Immature natural killer cell (primary cell): ENCODE results near the gene STYX. TPM values are rescaled to one million over a fixed set of nuclear protein-coding genes. Genes with fewer than 3 reads are reported as not detected.
"Not testable (repeated sequence)": the region's sequence is repeated elsewhere in the genome, so short reads cannot be mapped to it uniquely, and the experiment has no call there.

Experiments
- DNase-seq, 3 donors: peaks; one replicate each; pipeline ENCODE4 v3.0.0; 2022; ENCODE audit warnings: mixed read lengths in 1 of 3
- H3K27ac Mint-ChIP-seq, 6 donors: one replicate each; pipeline ENCODE4 v1.8.0; 2020; ENCODE audit warnings: mixed read lengths in 6 of 6, mild to moderate bottlenecking in 5 of 6, inconsistent platforms in 4 of 6, moderate library complexity in 3 of 6
- H3K27me3 Mint-ChIP-seq, 3 donors: one replicate each; pipeline ENCODE4 v1.8.0; 2020 to 2021; ENCODE audit warnings: low read depth in 3 of 3, mild to moderate bottlenecking in 3 of 3, mixed read lengths in 3 of 3, moderate library complexity in 3 of 3, inconsistent platforms in 1 of 3
- H3K36me3 Mint-ChIP-seq, 3 donors: one replicate each; pipeline ENCODE4 v1.8.0; 2020; ENCODE audit warnings: mixed read lengths in 3 of 3, inconsistent platforms in 2 of 3, mild to moderate bottlenecking in 2 of 3
- H3K4me1 Mint-ChIP-seq, 2 donors: one replicate each; pipeline ENCODE4 v1.8.0; 2020; ENCODE audit warnings: inconsistent platforms in 2 of 2, mild to moderate bottlenecking in 2 of 2, mixed read lengths in 2 of 2, moderate library complexity in 1 of 2
- H3K4me3 Mint-ChIP-seq, 5 donors: one replicate each; pipeline ENCODE4 v1.8.0; 2020; ENCODE audit warnings: mild to moderate bottlenecking in 5 of 5, mixed read lengths in 5 of 5, inconsistent platforms in 3 of 5, moderate library complexity in 3 of 5
- H3K9me3 Mint-ChIP-seq, 6 donors: one replicate each; pipeline ENCODE4 v1.8.0; 2020; ENCODE audit warnings: mild to moderate bottlenecking in 6 of 6, mixed read lengths in 6 of 6, inconsistent platforms in 4 of 6, moderate library complexity in 3 of 6
- polyA plus RNA-seq, 3 donors: library from polyadenylated mRNA; unstranded; fragments of 300-500 nt; fragmentation: Illumina TruSeq; gene quantifications; one replicate each; pipeline ENCODE4 v1.2.3, GENCODE V29; 2021

The STYX gene
- polyA plus RNA-seq, 3 donors from 2014 or later = 10.6 to 14.8 (median 12.4) TPM

DNA sequence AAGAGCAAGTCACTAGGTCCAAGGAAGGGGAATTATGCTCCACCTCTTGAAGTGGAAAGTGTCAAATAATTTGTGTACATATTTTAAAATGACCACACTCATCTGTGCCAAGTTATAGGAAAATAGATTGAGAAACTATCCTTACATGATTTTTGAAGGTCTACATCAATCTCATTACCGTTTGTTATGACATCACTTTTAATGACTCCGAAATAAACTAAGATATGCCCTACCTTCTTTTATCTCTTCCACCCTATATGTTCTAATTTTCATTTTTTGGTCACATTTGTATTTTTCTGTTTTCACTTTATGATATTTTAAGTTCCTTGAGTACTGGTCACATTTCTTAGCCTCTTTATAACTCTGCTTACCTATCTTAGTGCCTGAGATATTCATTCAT is 26.3 kb upstream of the STYX start:
- no peak overlapping the region for H3K27ac Mint-ChIP-seq

DNA sequence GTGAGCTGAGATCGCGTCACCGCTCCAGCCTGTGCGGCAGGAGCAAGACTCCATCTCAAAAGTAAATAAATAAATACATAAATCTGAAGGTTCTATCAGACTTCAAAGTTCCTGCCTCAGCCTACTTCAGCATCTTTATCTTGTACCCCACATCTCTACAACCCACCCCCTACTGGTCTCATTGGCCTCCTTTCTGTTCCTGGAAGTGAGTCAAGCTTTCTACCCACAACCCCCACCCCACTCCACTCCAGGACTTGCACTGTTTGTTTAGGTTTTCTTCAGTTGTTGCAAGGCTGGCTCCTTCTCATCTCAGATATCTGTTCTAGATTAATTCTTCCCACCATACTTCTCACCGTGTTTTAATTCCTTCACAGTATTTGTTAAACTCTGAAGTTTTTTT is 23.7 kb upstream of the STYX start:
- Mint-ChIP-seq H3K9me3 (no peaks in the 10 kb centered on the region), H3K4me3 (peak overlapping the region; percentile 96 to 99 (median 99)), H3K36me3 (peaks cover 0 to 21% (median 2%) of the 10 kb centered on the region in 3 donors), H3K4me1 (peaks cover 31 to 44% of the 10 kb centered on the region in 2 donors), H3K27me3 (peaks cover 0 to 5% (median 3%) of the 10 kb centered on the region in 3 donors), H3K27ac (peak overlapping the region; percentile 91 to 99 (median 98))
- peak in 2 of 3 donors; percentile 30 to 34 for DNase-seq

More for the DNA sequence above, 26.3 kb upstream of the STYX start:
- H3K27me3 Mint-ChIP-seq = peaks cover 3 to 5% (median 3%) of the 10 kb centered on the region in 3 donors
- peaks cover 27% of the 10 kb centered on the region in 2 donors for H3K4me1 Mint-ChIP-seq
- H3K9me3 Mint-ChIP-seq = no peaks in the 10 kb centered on the region
- H3K4me3 Mint-ChIP-seq = no peak overlapping the region
- H3K36me3 Mint-ChIP-seq = peaks cover 0 to 7% (median 0%) of the 10 kb centered on the region in 3 donors
- DNase-seq = no peak

DNA sequence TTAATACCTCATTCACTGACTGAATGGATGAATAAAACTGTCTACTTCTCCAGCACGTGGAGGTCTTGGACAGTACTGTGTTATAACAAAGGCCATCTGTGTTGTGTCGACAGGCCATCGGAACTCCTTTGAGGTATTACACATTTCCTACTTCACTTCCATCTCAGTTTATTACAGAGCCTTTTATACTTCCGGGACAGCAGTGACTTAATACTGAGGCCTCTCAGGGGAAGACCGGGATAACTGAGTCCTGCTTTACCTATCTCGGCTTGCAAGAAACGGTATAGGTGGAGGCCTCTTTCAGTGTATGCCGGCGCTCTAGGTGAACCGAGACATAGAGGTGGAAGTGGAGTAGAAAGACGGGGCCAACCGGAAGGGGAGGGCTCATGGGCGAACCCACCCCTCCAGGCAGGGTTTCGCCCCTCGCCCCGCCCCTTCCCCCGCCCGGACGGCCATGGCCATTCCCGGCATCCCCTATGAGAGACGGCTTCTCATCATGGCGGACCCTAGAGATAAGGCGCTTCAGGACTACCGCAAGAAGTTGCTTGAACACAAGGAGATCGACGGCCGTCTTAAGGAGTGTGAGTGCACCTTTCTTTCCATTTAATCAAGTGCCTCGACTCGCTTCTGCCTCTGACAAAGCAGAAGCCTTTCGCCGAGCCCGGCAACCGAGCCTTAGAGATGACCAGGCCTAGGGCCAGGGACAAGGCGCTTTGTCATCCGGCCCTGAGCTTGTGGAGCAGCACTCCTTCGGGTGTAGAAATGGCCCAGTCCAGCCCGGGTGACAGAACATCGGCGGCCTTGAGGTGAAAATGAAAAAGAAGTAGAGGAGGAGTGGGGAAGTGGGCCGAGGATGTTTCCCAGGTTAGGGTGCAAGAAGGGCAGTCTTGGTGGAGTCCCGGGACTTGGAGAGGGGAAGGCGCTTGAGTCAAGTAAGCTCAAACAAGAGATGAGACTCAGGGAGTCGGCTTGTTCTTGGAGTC is 23.0 kb upstream of the STYX start, which contains the start of gene PSMC6:
Gene PSMC6, plus strand, starts transcription at position 477 of the 983 bp plus-strand sequence. Its CDS starts 20 bp downstream, at position 497.
- Mint-ChIP-seq H3K4me1 (peaks cover 31 to 49% of the 10 kb centered on the region in 2 donors), H3K9me3 (no peaks in the 10 kb centered on the region), H3K4me3 (peak within 1 kb of the TSS; percentile 96 to 99 (median 99)), H3K27me3 (peaks cover 0 to 5% (median 3%) of the 10 kb centered on the region in 3 donors), H3K36me3 (peaks cover 0 to 22% (median 5%) of the 10 kb centered on the region in 3 donors), H3K27ac (peak within 1 kb of the TSS; percentile 91 to 99 (median 98))
- DNase-seq = peak; percentile 86 to 90 (median 88)

DNA sequence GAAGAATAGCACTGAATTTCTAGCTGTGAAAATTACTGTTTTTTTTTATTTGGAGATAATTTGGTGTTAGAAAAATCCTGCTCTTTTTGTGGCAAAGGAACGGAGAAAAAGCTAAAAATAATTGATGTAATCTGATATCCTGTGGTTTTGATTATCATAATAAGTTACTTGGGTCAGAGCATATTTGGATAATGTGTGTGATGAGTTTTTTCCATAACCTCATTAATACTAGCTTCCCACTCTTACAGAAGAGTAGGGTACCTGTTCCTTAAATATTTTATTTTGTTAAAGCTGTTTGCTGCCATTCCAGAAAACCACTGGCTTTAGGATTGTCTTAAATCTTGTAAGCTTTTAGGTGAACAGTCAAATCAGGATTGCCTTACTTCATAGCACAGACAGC is 18.3 kb upstream of the STYX start:
- Mint-ChIP-seq H3K9me3 (no peaks in the 10 kb centered on the region), H3K36me3 (peaks cover 12 to 54% (median 20%) of the 10 kb centered on the region in 3 donors), H3K27me3 (peaks cover 0 to 2% (median 0%) of the 10 kb centered on the region in 3 donors), H3K27ac (no peak overlapping the region), H3K4me3 (no peak overlapping the region), H3K4me1 (peaks cover 23 to 41% of the 10 kb centered on the region in 2 donors)
- no peak for DNase-seq

DNA sequence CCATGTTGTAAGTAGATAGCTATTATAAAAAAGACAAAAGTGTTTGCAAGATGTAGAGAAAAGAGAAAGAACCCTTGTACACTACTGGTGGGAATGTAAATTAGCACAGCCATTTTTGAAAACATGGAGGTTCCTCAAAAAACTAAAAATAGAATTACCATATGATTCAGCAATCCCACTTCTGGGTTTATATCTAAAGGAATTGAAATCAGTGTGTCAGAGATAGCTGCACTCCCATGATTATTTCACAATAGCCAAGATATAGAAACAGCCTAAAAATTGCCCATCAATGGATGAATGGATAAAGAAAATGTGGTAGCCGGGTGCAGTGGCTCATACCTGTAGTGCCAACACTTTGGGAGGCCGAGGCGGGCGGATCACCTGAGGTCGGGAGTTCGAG is 13.8 kb upstream of the STYX start:
- peaks cover 2 to 7% of the 10 kb centered on the region in 2 donors for H3K4me1 Mint-ChIP-seq
- no peak overlapping the region for H3K4me3 Mint-ChIP-seq
- no peak for DNase-seq
- no peak overlapping the region for H3K27ac Mint-ChIP-seq
- H3K27me3 Mint-ChIP-seq = peaks cover 0 to 1% (median 0%) of the 10 kb centered on the region in 3 donors
- H3K36me3 Mint-ChIP-seq = peaks cover 16 to 52% (median 26%) of the 10 kb centered on the region in 3 donors
- H3K9me3 Mint-ChIP-seq = no peaks in the 10 kb centered on the region

DNA sequence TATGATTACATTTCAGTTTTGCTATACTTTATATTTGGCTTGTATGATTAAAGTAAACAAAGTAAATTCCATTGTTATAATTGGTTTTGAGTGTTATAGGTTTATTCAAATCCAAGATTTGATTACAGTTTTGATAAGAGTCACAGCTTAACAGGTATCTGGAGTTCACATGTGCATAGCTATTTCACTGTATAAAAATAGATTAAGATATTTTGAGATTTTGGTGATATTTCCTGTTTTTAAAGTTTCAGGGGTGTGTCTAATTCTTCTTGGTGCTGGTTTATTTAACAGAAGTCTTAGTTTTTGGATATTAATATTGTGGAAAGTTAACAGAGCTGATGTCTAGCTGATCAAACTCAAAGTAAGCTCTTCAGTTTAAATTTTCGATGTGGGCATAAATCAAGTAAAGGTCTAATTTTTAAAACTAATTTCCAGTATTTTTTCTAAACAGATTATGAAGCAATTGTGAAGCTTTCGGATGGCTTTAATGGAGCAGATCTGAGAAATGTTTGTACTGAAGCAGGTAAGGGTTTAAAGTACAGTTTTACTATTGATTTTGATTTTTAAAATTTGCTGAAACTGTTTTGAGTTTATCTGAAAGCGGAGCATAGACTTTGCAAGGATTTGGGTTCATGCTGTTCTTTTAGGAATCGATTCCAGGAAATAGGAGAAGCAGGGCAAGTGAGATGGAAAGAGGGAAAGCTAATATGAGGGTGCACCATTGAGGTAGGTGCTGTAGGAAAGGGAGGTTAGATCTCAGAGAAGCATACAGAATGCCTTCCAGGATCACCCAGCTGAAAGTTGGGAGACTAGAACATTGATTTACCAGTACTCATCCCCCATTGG is 6.2 kb upstream of the STYX start:
- Mint-ChIP-seq H3K27me3 (peaks cover 0 to 3% (median 0%) of the 10 kb centered on the region in 3 donors), H3K9me3 (no peaks in the 10 kb centered on the region), H3K27ac (peak overlapping the region in 4 of 6 donors; percentile 4 to 68 (median 49)), H3K36me3 (peaks cover 19 to 58% (median 20%) of the 10 kb centered on the region in 3 donors), H3K4me3 (no peak overlapping the region), H3K4me1 (peaks cover 0 to 1% of the 10 kb centered on the region in 2 donors)
- no peak for DNase-seq

DNA sequence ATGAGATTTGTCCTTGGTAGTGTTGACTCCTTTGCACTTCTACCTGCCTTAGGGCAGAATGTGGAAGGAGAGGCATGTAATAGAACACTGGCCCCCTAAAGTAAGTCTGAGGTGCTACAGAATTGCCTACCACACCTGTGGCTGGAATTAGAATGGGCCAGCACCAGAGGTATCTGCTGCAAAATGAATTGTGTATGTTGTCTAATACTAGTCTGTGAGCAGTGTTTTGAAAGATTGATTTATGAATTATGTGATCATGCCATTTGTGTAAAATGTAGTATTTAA is 5.7 kb upstream of the STYX start:
- no peak for DNase-seq
- peaks cover 0 to 3% (median 0%) of the 10 kb centered on the region in 3 donors for H3K27me3 Mint-ChIP-seq
- H3K4me3 Mint-ChIP-seq = no peak overlapping the region
- H3K4me1 Mint-ChIP-seq = peaks cover 0 to 1% of the 10 kb centered on the region in 2 donors
- H3K27ac Mint-ChIP-seq = peak overlapping the region in 2 of 6 donors; percentile 4 to 52
- H3K36me3 Mint-ChIP-seq = peaks cover 19 to 52% (median 19%) of the 10 kb centered on the region in 3 donors
- H3K9me3 Mint-ChIP-seq = no peaks in the 10 kb centered on the region

DNA sequence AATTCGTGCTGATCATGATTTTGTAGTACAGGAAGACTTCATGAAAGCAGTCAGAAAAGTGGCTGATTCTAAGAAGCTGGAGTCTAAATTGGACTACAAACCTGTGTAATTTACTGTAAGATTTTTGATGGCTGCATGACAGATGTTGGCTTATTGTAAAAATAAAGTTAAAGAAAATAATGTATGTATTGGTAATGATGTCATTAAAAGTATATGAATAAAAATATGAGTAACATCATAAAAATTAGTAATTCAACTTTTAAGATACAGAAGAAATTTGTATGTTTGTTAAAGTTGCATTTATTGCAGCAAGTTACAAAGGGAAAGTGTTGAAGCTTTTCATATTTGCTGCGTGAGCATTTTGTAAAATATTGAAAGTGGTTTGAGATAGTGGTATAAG is 2.5 kb upstream of the STYX start:
- not testable (repeated sequence) for H3K27me3 Mint-ChIP-seq, H3K4me3 Mint-ChIP-seq, DNase-seq, H3K9me3 Mint-ChIP-seq, H3K27ac Mint-ChIP-seq
- Mint-ChIP-seq H3K36me3 (peaks cover 6 to 31% (median 12%) of the 10 kb centered on the region in 3 donors), H3K4me1 (peaks cover 16 to 23% of the 10 kb centered on the region in 2 donors)

DNA sequence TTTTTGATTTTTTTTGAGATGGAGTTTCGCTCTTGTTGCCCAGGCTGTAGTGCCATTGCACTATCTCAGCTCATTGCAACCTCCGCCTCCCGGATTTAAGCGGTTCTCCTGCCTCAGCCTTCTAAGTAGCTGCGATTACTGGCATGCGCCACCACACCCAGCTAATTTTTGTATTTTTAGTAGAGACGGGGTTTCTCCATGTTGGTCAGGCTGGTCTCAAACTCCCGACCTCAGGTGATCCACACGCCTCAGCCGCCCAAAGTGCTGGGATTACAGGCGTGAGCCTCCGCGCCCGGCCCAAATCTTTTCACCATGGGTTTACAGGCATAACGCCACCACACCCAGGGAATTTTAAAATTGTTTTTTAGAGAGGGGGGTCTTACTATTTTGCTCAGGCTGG is 931 bp upstream of the STYX start:
- not testable (repeated sequence) for DNase-seq, H3K27me3 Mint-ChIP-seq, H3K9me3 Mint-ChIP-seq
- Mint-ChIP-seq H3K27ac (peak overlapping the region in 5 of 6 donors; percentile 45 to 77 (median 57)), H3K4me1 (peaks cover 24 to 38% of the 10 kb centered on the region in 2 donors), H3K4me3 (peak overlapping the region; percentile 33 to 66 (median 56)), H3K36me3 (peaks cover 7 to 29% (median 8%) of the 10 kb centered on the region in 3 donors)

DNA sequence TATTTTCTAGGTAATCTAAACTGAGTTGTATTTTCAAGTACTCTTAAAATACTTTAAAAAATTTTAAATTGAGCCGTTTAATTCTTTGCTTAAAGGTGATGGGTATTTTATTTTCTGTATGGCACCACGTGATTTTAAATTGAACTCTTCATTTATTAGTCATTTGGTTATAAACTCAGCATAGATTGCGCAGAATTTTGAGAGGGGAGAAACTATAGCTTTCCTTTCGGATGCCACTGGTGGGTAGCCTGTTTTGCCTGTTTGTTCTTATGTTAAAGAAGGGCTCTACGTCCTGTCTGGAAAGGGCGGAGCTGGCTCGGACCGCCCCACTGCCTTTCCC is 411 bp upstream of the STYX start:
- Mint-ChIP-seq H3K4me1 (peaks cover 27 to 44% of the 10 kb centered on the region in 2 donors), H3K4me3 (peak overlapping the region; percentile 84 to 93 (median 91)), H3K36me3 (peaks cover 10 to 28% (median 12%) of the 10 kb centered on the region in 3 donors), H3K27ac (peak overlapping the region; percentile 86 to 96 (median 90)), H3K9me3 (no peaks in the 10 kb centered on the region), H3K27me3 (peaks cover 5 to 8% (median 7%) of the 10 kb centered on the region in 3 donors)
- no peak for DNase-seq

DNA sequence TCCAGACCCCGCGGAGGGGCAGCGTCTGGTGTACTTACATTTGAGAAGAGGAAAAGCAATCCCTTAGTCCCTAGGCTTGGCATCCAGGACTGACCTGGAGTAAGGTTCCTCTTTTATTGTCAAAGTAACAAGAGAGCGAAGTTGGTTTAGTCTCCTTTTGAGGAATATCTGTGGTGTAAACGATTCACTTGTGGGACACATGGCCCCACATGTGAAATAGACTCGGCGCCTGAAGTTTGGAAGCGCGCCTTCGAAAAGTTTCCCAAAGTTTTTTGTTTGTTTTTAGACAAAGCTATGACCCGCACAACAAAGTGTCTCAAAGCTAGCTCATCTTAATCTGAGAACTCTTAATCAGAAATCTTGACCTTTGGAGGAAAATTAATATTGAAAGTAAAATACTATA is 744 bp downstream of the STYX start:
- peak overlapping the region; percentile 86 to 96 (median 91) for H3K27ac Mint-ChIP-seq
- DNase-seq = no peak
- H3K36me3 Mint-ChIP-seq = peaks cover 6 to 23% (median 12%) of the 10 kb centered on the region in 3 donors
- peak overlapping the region; percentile 84 to 93 (median 91) for H3K4me3 Mint-ChIP-seq
- H3K9me3 Mint-ChIP-seq = no peaks in the 10 kb centered on the region
- peaks cover 28 to 51% of the 10 kb centered on the region in 2 donors for H3K4me1 Mint-ChIP-seq
- peaks cover 5 to 7% (median 5%) of the 10 kb centered on the region in 3 donors for H3K27me3 Mint-ChIP-seq

DNA sequence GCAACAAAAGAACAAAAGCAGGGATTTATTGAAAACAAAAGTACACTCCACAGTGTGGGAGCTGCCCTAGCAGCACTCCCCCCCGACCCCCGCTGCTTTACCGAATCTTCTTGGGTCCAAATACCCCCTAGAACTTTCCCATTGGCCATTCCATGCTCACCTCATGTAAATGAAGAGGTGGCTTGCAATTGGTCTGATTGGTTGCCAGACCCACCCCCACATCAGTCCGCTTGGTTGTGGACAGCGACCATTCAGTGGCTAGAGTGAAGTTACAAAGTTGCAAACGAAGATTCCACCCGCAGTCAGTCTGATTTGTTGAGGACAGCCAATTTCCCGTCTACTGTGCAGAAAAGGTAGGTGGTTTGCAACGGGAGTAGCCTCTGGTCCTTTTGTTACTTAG is 3.9 kb downstream of the STYX start:
- peaks cover 11 to 20% (median 12%) of the 10 kb centered on the region in 3 donors for H3K36me3 Mint-ChIP-seq

DNA sequence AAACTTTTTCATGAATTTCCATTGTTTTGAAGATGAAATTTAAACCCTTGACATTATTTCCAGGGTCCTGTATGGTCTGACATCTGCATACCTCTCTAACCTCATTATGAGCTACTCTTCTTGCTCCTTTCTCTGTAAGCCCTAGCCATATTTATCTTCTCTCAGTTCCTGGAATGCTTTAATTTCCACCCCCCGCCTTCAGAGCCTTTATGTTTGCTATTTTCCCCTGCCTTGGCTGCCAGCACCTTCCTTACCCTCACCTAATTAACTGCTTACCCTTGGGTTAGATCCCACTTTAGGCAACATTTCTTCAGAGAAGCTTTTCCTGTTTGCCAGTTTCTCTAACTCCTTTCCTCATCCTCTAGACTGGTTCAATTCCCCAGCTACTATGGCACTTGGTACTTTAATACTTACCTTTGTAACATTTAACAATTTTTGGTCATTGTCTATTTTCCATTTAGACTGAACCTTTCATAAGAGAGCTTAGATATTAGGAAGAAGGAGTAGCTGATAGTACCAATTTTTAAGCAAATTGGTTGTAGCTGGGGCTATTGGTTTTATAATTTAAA is 6.0 kb downstream of the STYX start:
- no peaks in the 10 kb centered on the region for H3K27me3 Mint-ChIP-seq
- peak overlapping the region; percentile 18 to 68 (median 35) for H3K27ac Mint-ChIP-seq
- peaks cover 37 to 83% of the 10 kb centered on the region in 2 donors for H3K4me1 Mint-ChIP-seq
- DNase-seq = no peak
- no peak overlapping the region for H3K4me3 Mint-ChIP-seq
- no peaks in the 10 kb centered on the region for H3K9me3 Mint-ChIP-seq
- peaks cover 12 to 20% (median 19%) of the 10 kb centered on the region in 3 donors for H3K36me3 Mint-ChIP-seq

More for the DNA sequence above, 3.9 kb downstream of the STYX start:
- no peaks in the 10 kb centered on the region for H3K9me3 Mint-ChIP-seq
- no peak overlapping the region for H3K27ac Mint-ChIP-seq
- H3K4me1 Mint-ChIP-seq = peaks cover 39 to 81% of the 10 kb centered on the region in 2 donors
- no peak overlapping the region for H3K4me3 Mint-ChIP-seq
- H3K27me3 Mint-ChIP-seq = peaks cover 5 to 7% (median 5%) of the 10 kb centered on the region in 3 donors
- no peak for DNase-seq
